ENCODE results near the gene AGBL4. TPM values are rescaled to one million over a fixed set of nuclear protein-coding genes. Genes with fewer than 3 reads are reported as not detected.

Gene AGBL4
- polyA plus RNA-seq, 3 donors: 0.05 TPM; not detected in 2

DNA sequence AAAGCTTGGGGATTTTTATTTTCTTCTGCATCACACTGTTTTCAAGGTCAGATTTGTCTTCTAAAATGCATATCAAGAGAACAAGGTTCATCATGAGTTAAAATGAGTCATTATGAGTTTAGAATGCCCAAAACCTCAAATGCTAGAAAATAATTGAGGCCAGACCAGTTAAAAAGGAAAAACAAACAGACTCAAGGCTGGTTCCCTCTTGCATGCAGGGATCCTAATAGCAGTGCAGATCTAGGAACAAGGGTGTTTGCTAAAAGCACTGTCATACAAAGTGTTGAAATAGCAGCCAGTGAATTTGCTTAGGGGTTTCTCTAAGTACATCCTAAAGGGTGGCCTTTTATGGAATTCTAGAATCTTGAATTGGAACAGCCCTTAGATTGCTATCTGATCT, 1262.3 kb downstream of the AGBL4 start:
- Mint-ChIP-seq H3K27ac (no peak overlapping the region), H3K4me1 (peaks cover 4% of the 10 kb centered on the region), H3K36me3 (peaks cover 7 to 13% of the 10 kb centered on the region in 2 donors), H3K4me3 (no peak overlapping the region), H3K9me3 (no peaks in the 10 kb centered on the region), H3K27me3 (ENCODE audit: low read depth in 3 of 3) (peaks cover 0 to 2% (median 0%) of the 10 kb centered on the region in 3 donors)
- Histone ChIP-seq H3K36me3 (replicated peaks in 1 of 2; ENCODE audit: control insufficient read depth in 1 of 2, insufficient read depth in 2 of 2, low read length in 2 of 2) (no peaks in the 10 kb centered on the region), H4K20me1 (ENCODE audit: insufficient read depth, low read length) (no peaks in the 10 kb centered on the region), H3K79me2 (ENCODE audit: insufficient read depth, low read length) (no peaks in the 10 kb centered on the region), H3K27me3 (ENCODE audit: control insufficient read depth in 2 of 2, insufficient read depth in 2 of 2, low read length in 2 of 2) (no peaks in the 10 kb centered on the region), H3K9me3 (replicated peaks in 1 of 2; ENCODE audit: control insufficient read depth in 1 of 2, insufficient read depth in 1 of 2, low read length in 2 of 2) (no peaks in the 10 kb centered on the region), H3K4me1 (ENCODE audit: control insufficient read depth in 1 of 2, insufficient read depth in 2 of 2, low read length in 2 of 2) (no peaks in the 10 kb centered on the region), H2AFZ (ENCODE audit: insufficient read depth, low read depth, low read length, poor library complexity, severe bottlenecking) (no peak overlapping the region), H3K9ac (ENCODE audit: insufficient read depth, low read length, poor library complexity, severe bottlenecking) (no peak overlapping the region), H3K27ac (ENCODE audit: low read depth in 1 of 2, low read length in 2 of 2) (no peak overlapping the region), H3K4me3 (replicated peaks in 1 of 3; ENCODE audit: low read depth in 2 of 3, low read length in 3 of 3) (no peak overlapping the region), H3K4me2 (replicated peaks; ENCODE audit: extremely low read depth, low read length, poor library complexity, severe bottlenecking) (no peak overlapping the region)
- no peak for DNase-seq
- TF ChIP-seq, protein P1, sequence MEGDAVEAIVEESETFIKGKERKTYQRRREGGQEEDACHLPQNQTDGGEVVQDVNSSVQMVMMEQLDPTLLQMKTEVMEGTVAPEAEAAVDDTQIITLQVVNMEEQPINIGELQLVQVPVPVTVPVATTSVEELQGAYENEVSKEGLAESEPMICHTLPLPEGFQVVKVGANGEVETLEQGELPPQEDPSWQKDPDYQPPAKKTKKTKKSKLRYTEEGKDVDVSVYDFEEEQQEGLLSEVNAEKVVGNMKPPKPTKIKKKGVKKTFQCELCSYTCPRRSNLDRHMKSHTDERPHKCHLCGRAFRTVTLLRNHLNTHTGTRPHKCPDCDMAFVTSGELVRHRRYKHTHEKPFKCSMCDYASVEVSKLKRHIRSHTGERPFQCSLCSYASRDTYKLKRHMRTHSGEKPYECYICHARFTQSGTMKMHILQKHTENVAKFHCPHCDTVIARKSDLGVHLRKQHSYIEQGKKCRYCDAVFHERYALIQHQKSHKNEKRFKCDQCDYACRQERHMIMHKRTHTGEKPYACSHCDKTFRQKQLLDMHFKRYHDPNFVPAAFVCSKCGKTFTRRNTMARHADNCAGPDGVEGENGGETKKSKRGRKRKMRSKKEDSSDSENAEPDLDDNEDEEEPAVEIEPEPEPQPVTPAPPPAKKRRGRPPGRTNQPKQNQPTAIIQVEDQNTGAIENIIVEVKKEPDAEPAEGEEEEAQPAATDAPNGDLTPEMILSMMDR (IDR thresholded peaks at IDR 0.05): no peak
- intact Hi-C loops (cut with micrococcal nuclease): no loop called here

DNA sequence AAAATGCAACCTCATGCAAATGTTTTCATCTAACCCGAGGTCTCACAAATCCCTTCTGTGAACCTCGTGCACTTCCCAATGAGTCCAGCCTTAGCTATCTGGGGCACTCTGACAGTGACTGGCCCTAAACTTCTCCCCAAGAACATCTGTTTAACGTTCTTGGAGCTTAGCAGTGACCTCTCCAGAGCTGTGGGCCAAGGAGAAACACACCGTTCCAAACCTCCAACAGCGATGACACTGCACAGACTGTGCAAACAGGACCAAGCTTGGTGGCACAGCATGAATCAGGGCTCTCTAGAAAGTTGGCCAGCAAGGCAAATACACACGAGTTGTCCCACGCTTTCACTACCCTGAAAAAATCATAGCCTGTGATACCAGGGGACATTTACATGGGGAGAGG, 1262.9 kb downstream of the AGBL4 start:
- Histone ChIP-seq H3K4me1 (ENCODE audit: control insufficient read depth in 1 of 2, insufficient read depth in 2 of 2, low read length in 2 of 2) (no peaks in the 10 kb centered on the region), H3K36me3 (replicated peaks in 1 of 2; ENCODE audit: control insufficient read depth in 1 of 2, insufficient read depth in 2 of 2, low read length in 2 of 2) (no peaks in the 10 kb centered on the region), H3K79me2 (ENCODE audit: insufficient read depth, low read length) (no peaks in the 10 kb centered on the region), H3K9me3 (replicated peaks in 1 of 2; ENCODE audit: control insufficient read depth in 1 of 2, insufficient read depth in 1 of 2, low read length in 2 of 2) (no peaks in the 10 kb centered on the region), H2AFZ (ENCODE audit: insufficient read depth, low read depth, low read length, poor library complexity, severe bottlenecking) (no peak overlapping the region), H3K4me3 (replicated peaks in 1 of 3; ENCODE audit: low read depth in 2 of 3, low read length in 3 of 3) (no peak overlapping the region), H3K4me2 (replicated peaks; ENCODE audit: extremely low read depth, low read length, poor library complexity, severe bottlenecking) (no peak overlapping the region), H3K27ac (ENCODE audit: low read depth in 1 of 2, low read length in 2 of 2) (no peak overlapping the region), H3K9ac (ENCODE audit: insufficient read depth, low read length, poor library complexity, severe bottlenecking) (no peak overlapping the region), H4K20me1 (ENCODE audit: insufficient read depth, low read length) (no peaks in the 10 kb centered on the region), H3K27me3 (ENCODE audit: control insufficient read depth in 2 of 2, insufficient read depth in 2 of 2, low read length in 2 of 2) (no peaks in the 10 kb centered on the region)
- WGBS (ENCODE audit: insufficient coverage): 93% methylated on average over 6 of the region's 7 CpGs
- no peaks in the 10 kb centered on the region for H3K9me3 Mint-ChIP-seq
- TF ChIP-seq, protein P1 (IDR thresholded peaks at IDR 0.05): no peak
- intact Hi-C loops (cut with micrococcal nuclease): no loop called here
- H3K36me3 Mint-ChIP-seq: peaks cover 7 to 10% of the 10 kb centered on the region in 2 donors
- peaks cover 4% of the 10 kb centered on the region for H3K4me1 Mint-ChIP-seq
- peaks cover 0 to 2% (median 0%) of the 10 kb centered on the region in 3 donors for H3K27me3 Mint-ChIP-seq (ENCODE audit: low read depth in 3 of 3)
- H3K4me3 Mint-ChIP-seq: no peak overlapping the region
- H3K27ac Mint-ChIP-seq: no peak overlapping the region
- no peak for DNase-seq
